HG02884 (cell line): ENCODE data around the gene CDKAL1.
"Not testable (repeated sequence)": the region's sequence is repeated elsewhere in the genome, so short reads cannot be mapped to it uniquely, and the experiment has no call there.

Experiments used
- ATAC-seq: cut with Tn5 transposase; IDR thresholded peaks from one replicate; pipeline ENCODE4 v1.9.1; 2021; ENCODE audit warnings: mild to moderate bottlenecking, moderate library complexity; ENCODE audit not compliant: unreplicated experiment

CDKAL1 gene

GRCh38 chr6:20909621-20910020, 375.4 kb downstream of the CDKAL1 start:
- ATAC-seq: no peak

GRCh38 chr6:20911712-20912111, 377.5 kb downstream of the CDKAL1 start:
- no peak for ATAC-seq

- no peak for ATAC-seq
Measured at GRCh38 chr6:20915156-20915555, 380.9 kb downstream of the CDKAL1 start.

- no peak for ATAC-seq
Measured at GRCh38 chr6:20915626-20916025, 381.4 kb downstream of the CDKAL1 start.

GRCh38 chr6:20916086-20916485, 381.8 kb downstream of the CDKAL1 start:
- ATAC-seq: no peak

GRCh38 chr6:20918868-20919267, 384.6 kb downstream of the CDKAL1 start:
- peak; percentile 29 for ATAC-seq

GRCh38 chr6:20919677-20920385, 385.6 kb downstream of the CDKAL1 start:
- ATAC-seq: peak; percentile 90

GRCh38 chr6:20921578-20921977, 387.3 kb downstream of the CDKAL1 start:
- no peak for ATAC-seq

GRCh38 chr6:20922743-20923142, 388.5 kb downstream of the CDKAL1 start:
- ATAC-seq: no peak

- ATAC-seq: not testable (repeated sequence)
Measured at GRCh38 chr6:20924094-20924493, 389.8 kb downstream of the CDKAL1 start.

- ATAC-seq: no peak
Measured at GRCh38 chr6:20924911-20925543, 390.8 kb downstream of the CDKAL1 start.

- no peak for ATAC-seq
Measured at GRCh38 chr6:20927130-20927860, 393.0 kb downstream of the CDKAL1 start.

- ATAC-seq: no peak
Measured at GRCh38 chr6:20929283-20929682, 395.0 kb downstream of the CDKAL1 start.

GRCh38 chr6:20931093-20931492, 396.8 kb downstream of the CDKAL1 start:
- no peak for ATAC-seq

- ATAC-seq: no peak
Measured at GRCh38 chr6:20931772-20932171, 397.5 kb downstream of the CDKAL1 start.

- ATAC-seq: no peak
Measured at GRCh38 chr6:20932284-20932683, 398.0 kb downstream of the CDKAL1 start.

- no peak for ATAC-seq
Measured at GRCh38 chr6:20933057-20933788, 399.0 kb downstream of the CDKAL1 start.

- ATAC-seq: no peak
Measured at GRCh38 chr6:20936949-20937348, 402.7 kb downstream of the CDKAL1 start.

GRCh38 chr6:20939161-20939775, 405.0 kb downstream of the CDKAL1 start:
- ATAC-seq: no peak

- ATAC-seq: no peak
Measured at GRCh38 chr6:20943040-20943627, 408.9 kb downstream of the CDKAL1 start.
